HL-60 (cell line): ENCODE data around the gene PIGB.
A peak's percentile ranks its signal among the peaks of the same experiment; 100 is the strongest.

Experiments used
- DNase-seq, 2 experiments: peaks; one replicate each; pipeline ENCODE4 v3.0.0-alpha.2; 2010 to 2020; ENCODE audit warnings: low read depth in 1 of 2, low spot score in 1 of 2
- H3K27ac ChIP-seq: fragments of 250-450 bp; sonication (Bioruptor Pico); replicated peaks from 2 replicates; pipeline ENCODE4 v1.5.1; 2020; ENCODE audit warnings: mild to moderate bottlenecking, moderate library complexity
- H3K27me3 ChIP-seq: fragments of 250-450 bp; sonication (Bioruptor Pico); 2 replicates; pipeline ENCODE4 v1.5.1; 2021; ENCODE audit warnings: mild to moderate bottlenecking, moderate library complexity; ENCODE audit not compliant: insufficient read depth, poor library complexity, severe bottlenecking
- H3K4me3 ChIP-seq: replicated peaks from 2 replicates; pipeline ENCODE4 v1.5.1; 2011; ENCODE audit warnings: mild to moderate bottlenecking, control low read depth, low read length; ENCODE audit not compliant: insufficient read depth
- GABPA ChIP-seq: IDR thresholded peaks from 2 replicates; pipeline ENCODE4 v1.6.1; 2012; ENCODE audit warnings: low read depth
- POLR2AphosphoS5 ChIP-seq: IDR thresholded peaks from 2 replicates; pipeline ENCODE4 v1.6.1; 2012; ENCODE audit warnings: low read depth
- SPI1 ChIP-seq: IDR thresholded peaks from 2 replicates; pipeline ENCODE4 v1.6.1; 2012; ENCODE audit warnings: low read depth, mild to moderate bottlenecking, borderline replicate concordance
- TF ChIP-seq, protein P1 (sequence below): IDR thresholded peaks from 2 replicates; pipeline ENCODE4 v1.6.1; 2012; ENCODE audit warnings: low read depth; ENCODE audit not compliant: insufficient replicate concordance
- TF ChIP-seq, protein P2 (sequence below): IDR thresholded peaks from one replicate; pipeline ENCODE4 v1.5.1; 2011; ENCODE audit warnings: low read length, control low read depth, inconsistent platforms; ENCODE audit not compliant: insufficient read depth

PIGB gene

DNA sequence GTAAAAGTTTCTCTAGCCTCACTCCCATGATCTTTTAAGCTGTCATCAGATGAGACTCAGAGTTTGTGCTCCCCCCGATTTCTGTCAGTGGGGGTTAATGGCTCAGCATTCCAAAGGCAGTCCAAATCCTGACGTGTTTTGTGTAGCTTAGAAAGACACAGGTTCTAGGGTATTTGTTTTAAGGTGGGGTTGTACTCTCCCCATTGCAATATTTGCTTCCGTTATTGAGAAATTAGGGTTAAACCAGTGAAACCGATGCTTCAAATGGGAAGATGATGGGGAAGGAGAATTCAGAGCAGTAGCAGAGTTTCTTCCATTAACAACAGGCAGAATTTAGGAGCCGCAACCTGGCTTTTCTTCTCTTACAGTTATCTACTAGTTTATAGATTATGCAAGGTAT, 3.4 kb downstream of the PIGB start:
- TF ChIP-seq, protein P1, sequence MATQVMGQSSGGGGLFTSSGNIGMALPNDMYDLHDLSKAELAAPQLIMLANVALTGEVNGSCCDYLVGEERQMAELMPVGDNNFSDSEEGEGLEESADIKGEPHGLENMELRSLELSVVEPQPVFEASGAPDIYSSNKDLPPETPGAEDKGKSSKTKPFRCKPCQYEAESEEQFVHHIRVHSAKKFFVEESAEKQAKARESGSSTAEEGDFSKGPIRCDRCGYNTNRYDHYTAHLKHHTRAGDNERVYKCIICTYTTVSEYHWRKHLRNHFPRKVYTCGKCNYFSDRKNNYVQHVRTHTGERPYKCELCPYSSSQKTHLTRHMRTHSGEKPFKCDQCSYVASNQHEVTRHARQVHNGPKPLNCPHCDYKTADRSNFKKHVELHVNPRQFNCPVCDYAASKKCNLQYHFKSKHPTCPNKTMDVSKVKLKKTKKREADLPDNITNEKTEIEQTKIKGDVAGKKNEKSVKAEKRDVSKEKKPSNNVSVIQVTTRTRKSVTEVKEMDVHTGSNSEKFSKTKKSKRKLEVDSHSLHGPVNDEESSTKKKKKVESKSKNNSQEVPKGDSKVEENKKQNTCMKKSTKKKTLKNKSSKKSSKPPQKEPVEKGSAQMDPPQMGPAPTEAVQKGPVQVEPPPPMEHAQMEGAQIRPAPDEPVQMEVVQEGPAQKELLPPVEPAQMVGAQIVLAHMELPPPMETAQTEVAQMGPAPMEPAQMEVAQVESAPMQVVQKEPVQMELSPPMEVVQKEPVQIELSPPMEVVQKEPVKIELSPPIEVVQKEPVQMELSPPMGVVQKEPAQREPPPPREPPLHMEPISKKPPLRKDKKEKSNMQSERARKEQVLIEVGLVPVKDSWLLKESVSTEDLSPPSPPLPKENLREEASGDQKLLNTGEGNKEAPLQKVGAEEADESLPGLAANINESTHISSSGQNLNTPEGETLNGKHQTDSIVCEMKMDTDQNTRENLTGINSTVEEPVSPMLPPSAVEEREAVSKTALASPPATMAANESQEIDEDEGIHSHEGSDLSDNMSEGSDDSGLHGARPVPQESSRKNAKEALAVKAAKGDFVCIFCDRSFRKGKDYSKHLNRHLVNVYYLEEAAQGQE = no peak
- TF ChIP-seq, protein P2, sequence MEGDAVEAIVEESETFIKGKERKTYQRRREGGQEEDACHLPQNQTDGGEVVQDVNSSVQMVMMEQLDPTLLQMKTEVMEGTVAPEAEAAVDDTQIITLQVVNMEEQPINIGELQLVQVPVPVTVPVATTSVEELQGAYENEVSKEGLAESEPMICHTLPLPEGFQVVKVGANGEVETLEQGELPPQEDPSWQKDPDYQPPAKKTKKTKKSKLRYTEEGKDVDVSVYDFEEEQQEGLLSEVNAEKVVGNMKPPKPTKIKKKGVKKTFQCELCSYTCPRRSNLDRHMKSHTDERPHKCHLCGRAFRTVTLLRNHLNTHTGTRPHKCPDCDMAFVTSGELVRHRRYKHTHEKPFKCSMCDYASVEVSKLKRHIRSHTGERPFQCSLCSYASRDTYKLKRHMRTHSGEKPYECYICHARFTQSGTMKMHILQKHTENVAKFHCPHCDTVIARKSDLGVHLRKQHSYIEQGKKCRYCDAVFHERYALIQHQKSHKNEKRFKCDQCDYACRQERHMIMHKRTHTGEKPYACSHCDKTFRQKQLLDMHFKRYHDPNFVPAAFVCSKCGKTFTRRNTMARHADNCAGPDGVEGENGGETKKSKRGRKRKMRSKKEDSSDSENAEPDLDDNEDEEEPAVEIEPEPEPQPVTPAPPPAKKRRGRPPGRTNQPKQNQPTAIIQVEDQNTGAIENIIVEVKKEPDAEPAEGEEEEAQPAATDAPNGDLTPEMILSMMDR = no peak
- TF ChIP-seq POLR2AphosphoS5 (no peak), SPI1 (no peak), GABPA (no peak)
- Histone ChIP-seq H3K27me3 (no peaks in the 10 kb centered on the region), H3K27ac (peak overlapping the region; percentile 90), H3K4me3 (no peak overlapping the region; the same call in 1 of the 2 replicates)
- DNase-seq = peak; percentile 46 to 86

DNA sequence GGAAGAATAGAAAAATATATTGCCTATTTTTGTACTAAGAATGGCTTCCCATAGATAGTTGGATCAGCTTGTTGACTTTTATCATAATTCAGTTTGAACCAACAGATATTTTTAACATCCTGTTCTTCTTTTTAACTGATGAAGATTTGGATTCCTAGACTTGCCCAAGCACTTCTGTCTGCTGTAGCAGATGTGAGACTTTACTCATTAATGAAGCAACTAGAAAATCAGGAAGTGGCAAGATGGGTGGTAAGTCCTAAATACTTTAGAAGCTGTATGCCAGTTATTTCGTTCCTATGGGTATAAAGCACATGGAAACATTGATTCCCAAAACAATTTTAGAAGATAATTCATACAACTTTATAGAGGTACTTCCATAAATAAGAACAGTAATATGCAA, 8.4 kb downstream of the PIGB start:
- H3K27me3 ChIP-seq = no peaks in the 10 kb centered on the region
- no peak overlapping the region for H3K4me3 ChIP-seq
- H3K27ac ChIP-seq = peak overlapping the region; percentile 62
- DNase-seq = peak in 1 of 2 experiments; percentile 67
- TF ChIP-seq, protein P2 = no peak
- TF ChIP-seq POLR2AphosphoS5 = no peak; the same call in 1 of the 2 replicates
- TF ChIP-seq SPI1 = peak; percentile 97
- TF ChIP-seq, protein P1 = no peak
- TF ChIP-seq GABPA = no peak

DNA sequence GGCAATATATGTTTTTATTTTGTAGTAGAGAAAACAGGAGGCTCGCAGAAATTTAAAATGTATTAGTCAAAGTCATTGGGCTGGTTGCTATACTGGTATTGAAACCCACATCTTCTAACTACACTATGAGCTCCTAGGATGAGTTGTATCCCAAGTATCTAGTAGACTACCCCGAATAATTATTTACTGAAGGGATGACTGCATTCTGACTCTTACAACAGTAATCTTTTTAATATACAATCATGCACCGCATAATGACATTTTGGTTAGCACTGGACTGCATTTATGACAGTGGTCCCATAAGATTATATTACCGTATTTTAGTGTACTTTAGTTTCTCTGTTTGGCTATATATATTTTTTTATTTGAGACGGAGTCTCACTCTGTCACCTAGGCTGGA, 15.3 kb downstream of the PIGB start:
- DNase-seq = no peak
- no peak overlapping the region for H3K4me3 ChIP-seq
- no peaks in the 10 kb centered on the region for H3K27me3 ChIP-seq
- no peak overlapping the region for H3K27ac ChIP-seq
- TF ChIP-seq, protein P2 = no peak
- TF ChIP-seq, protein P1 = no peak
- TF ChIP-seq SPI1 (no peak), GABPA (no peak), POLR2AphosphoS5 (no peak)
